ENCODE data around the gene HSD11B2. TPM values are rescaled to one million over a fixed set of nuclear protein-coding genes. Genes with fewer than 3 reads are reported as not detected.

The HSD11B2 gene
- polyA plus RNA-seq, 1 donor from 2014 or later, result not detected

DNA sequence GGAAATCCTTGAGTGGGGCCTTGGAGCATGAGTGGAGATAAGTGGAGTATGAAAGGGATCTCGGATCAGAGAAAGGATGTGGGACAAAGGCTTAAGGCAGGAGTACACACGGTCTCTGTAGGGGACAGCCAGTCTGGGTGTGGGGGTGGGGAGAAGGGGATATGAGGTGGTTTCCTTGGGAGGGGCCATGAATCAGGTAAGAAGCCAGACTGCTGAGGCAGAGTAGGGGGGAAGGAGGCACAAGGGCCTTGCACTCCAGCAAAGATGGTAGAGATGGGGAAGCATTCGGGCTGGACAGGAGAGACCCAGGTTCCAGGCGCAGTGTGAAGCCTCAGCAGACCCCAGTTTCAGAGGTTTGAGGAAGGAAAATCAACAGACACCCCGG, 1.6 kb downstream of the HSD11B2 start:
- Mint-ChIP-seq H3K4me1 (peaks cover 0 to 21% (median 13%) of the 10 kb centered on the region in 3 donors), H3K27me3 (peaks cover 23% of the 10 kb centered on the region), H3K27ac (no peak overlapping the region), H3K9me3 (no peaks in the 10 kb centered on the region), H3K4me3 (peak overlapping the region in 3 of 4 donors; percentile 29 to 63 (median 53)), H3K36me3 (peaks cover 2% of the 10 kb centered on the region)

DNA sequence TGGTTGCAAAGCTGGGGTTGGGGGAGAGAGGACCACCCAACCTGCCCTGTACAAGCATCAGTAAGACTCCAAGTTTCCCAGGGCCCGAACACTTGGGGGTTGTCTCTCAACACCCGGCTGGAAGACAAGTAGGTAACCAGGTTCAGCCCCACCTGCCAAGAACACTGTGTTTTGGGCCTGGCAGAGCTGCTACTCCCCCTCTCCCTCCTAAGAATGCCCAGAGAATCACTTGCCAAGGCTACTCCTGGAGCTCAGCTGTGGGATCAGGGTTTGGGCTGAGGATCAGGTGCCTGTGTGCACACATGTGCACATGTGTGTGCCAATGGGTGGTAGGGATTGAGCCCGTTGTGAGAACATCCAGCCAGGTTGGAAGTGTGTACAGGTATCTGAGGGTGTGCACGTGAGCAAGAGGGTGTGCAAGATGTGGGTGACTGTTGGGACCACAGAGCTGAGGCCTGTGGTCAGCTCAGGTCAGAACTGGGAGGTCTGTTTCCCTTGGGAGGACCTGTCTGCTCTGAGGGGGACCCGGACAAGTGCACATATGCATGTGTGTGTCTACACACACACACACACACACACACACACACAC, 2.3 kb downstream of the HSD11B2 start:
- peaks cover 0 to 24% (median 13%) of the 10 kb centered on the region in 3 donors for H3K4me1 Mint-ChIP-seq
- H3K4me3 Mint-ChIP-seq, result peak overlapping the region in 1 of 4 donors; percentile 66
- peaks cover 2% of the 10 kb centered on the region for H3K36me3 Mint-ChIP-seq
- no peaks in the 10 kb centered on the region for H3K9me3 Mint-ChIP-seq
- H3K27me3 Mint-ChIP-seq, result peaks cover 23% of the 10 kb centered on the region
- H3K27ac Mint-ChIP-seq, result no peak overlapping the region

DNA sequence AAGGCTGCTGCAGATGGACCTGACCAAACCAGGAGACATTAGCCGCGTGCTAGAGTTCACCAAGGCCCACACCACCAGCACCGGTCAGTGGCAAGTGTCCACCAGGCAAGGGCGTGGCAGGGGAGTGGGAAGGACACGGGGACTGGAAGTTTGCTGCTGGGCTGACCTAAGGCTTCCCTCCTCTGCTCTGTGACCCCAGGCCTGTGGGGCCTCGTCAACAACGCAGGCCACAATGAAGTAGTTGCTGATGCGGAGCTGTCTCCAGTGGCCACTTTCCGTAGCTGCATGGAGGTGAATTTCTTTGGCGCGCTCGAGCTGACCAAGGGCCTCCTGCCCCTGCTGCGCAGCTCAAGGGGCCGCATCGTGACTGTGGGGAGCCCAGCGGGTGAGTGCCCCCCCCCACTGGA, 4.8 kb downstream of the HSD11B2 start:
- Mint-ChIP-seq H3K9me3 (no peaks in the 10 kb centered on the region), H3K4me3 (no peak overlapping the region), H3K27me3 (peaks cover 11% of the 10 kb centered on the region), H3K4me1 (peaks cover 0 to 27% (median 12%) of the 10 kb centered on the region in 3 donors), H3K36me3 (peaks cover 3% of the 10 kb centered on the region), H3K27ac (peak overlapping the region in 1 of 3 donors; percentile 35)

DNA sequence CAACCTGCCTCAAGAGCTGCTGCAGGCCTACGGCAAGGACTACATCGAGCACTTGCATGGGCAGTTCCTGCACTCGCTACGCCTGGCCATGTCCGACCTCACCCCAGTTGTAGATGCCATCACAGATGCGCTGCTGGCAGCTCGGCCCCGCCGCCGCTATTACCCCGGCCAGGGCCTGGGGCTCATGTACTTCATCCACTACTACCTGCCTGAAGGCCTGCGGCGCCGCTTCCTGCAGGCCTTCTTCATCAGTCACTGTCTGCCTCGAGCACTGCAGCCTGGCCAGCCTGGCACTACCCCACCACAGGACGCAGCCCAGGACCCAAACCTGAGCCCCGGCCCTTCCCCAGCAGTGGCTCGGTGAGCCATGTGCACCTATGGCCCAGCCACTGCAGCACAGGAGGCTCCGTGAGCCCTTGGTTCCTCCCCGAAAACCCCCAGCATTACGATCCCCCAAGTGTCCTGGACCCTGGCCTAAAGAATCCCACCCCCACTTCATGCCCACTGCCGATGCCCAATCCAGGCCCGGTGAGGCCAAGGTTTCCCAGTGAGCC, 5.8 kb downstream of the HSD11B2 start:
- peak overlapping the region in 1 of 4 donors; percentile 23 for H3K4me3 Mint-ChIP-seq
- no peaks in the 10 kb centered on the region for H3K9me3 Mint-ChIP-seq
- H3K27ac Mint-ChIP-seq, result peak overlapping the region in 2 of 3 donors; percentile 67 to 91

DNA sequence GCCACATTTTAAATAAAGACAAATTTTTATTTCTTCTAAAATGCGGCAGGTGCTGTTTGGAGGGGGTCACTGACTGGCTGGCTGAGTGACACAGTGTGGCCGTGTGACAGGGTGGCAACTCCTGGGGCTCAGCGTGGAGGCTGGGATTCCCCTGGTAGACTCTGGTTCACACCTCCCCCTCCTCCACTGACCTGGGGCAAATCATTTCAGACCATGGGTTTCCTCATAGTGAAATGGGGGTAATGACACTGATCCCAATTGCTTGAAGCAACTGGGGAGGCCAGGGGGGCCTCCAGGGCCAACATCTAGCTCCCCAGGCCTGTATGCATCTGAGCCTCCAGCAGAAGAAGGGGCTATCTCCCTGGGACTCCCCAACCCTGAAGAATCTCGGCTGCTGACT, 6.6 kb downstream of the HSD11B2 start:
- H3K4me1 Mint-ChIP-seq, result peaks cover 0 to 22% (median 12%) of the 10 kb centered on the region in 3 donors
- no peaks in the 10 kb centered on the region for H3K9me3 Mint-ChIP-seq
- H3K27ac Mint-ChIP-seq, result peak overlapping the region; percentile 67 to 80 (median 67)
- peaks cover 3% of the 10 kb centered on the region for H3K36me3 Mint-ChIP-seq
- no peak overlapping the region for H3K4me3 Mint-ChIP-seq
- H3K27me3 Mint-ChIP-seq, result peaks cover 3% of the 10 kb centered on the region

More for the DNA sequence above, 5.8 kb downstream of the HSD11B2 start:
- H3K27me3 Mint-ChIP-seq, result peaks cover 8% of the 10 kb centered on the region
- H3K4me1 Mint-ChIP-seq, result peaks cover 0 to 25% (median 12%) of the 10 kb centered on the region in 3 donors
- H3K36me3 Mint-ChIP-seq, result peaks cover 3% of the 10 kb centered on the region

DNA sequence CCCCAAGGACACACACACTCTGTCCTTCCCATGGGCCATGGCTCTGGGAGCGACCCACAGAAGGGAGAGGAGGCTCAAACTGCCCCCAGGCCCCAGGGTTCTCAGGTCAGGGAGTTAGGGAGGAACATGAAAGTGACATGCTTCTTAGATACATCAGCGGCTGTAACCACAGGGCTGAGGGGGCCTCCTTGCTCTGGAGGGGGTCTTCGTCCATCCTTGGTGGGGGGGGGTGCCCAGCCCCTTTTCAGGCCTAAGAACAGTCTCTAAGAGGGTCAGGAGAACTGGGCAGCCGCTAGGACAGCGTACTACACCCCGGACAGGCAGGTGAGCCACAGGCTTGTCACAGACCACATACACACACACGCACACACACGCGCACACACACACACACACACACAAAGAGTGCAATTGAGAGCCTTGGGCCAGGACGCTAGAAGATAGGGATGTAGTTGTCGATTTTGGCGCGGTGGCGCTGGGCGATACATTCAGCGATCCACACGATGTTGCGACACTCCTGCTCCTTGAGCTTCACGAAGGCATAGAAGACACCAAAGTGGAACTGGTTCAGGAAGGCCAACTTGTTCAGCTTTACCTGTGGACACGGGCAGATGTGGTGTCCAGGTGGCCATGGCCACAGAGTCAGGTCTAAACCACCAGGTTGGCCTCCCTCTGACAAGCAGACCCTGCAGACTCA, 7.3 kb downstream of the HSD11B2 start:
- Mint-ChIP-seq H3K27ac (peak overlapping the region; percentile 67 to 83 (median 67)), H3K27me3 (no peaks in the 10 kb centered on the region), H3K4me3 (no peak overlapping the region), H3K4me1 (peaks cover 0 to 17% (median 11%) of the 10 kb centered on the region in 3 donors), H3K36me3 (peaks cover 3% of the 10 kb centered on the region), H3K9me3 (no peaks in the 10 kb centered on the region)

DNA sequence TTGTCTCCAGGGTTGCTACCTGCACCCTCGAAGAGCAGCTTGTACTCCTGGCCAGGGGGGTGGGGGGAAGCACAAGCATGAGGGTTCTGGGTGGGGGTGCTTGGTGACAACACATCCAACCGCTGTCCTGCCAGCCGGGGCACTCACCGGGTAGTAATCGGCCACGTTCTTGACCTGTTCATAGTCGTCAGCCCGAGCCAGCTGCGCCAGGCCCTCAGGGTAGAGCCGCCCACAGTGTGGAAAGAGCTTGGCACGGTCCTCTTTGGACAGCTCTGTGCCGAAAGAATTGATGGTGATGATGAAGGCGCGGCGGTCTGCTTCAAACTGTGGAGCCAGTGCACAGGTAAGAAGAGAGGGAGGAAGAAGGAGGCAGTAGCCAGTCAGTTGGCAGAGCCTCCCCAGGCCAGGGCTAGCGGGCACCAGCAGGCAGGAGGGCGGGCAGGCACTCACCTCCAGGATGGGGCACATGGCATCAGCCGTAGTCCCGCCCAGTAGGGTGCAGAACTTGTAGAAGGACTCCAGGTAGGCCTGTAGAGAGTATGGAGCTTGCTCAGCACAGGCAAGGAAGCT, 8.0 kb downstream of the HSD11B2 start:
- peak overlapping the region in 2 of 3 donors; percentile 60 to 83 for H3K27ac Mint-ChIP-seq
- H3K4me1 Mint-ChIP-seq, result peaks cover 0 to 15% (median 9%) of the 10 kb centered on the region in 3 donors
- no peaks in the 10 kb centered on the region for H3K9me3 Mint-ChIP-seq
- H3K27me3 Mint-ChIP-seq, result no peaks in the 10 kb centered on the region
- H3K4me3 Mint-ChIP-seq, result no peak overlapping the region
- peaks cover 3% of the 10 kb centered on the region for H3K36me3 Mint-ChIP-seq

DNA sequence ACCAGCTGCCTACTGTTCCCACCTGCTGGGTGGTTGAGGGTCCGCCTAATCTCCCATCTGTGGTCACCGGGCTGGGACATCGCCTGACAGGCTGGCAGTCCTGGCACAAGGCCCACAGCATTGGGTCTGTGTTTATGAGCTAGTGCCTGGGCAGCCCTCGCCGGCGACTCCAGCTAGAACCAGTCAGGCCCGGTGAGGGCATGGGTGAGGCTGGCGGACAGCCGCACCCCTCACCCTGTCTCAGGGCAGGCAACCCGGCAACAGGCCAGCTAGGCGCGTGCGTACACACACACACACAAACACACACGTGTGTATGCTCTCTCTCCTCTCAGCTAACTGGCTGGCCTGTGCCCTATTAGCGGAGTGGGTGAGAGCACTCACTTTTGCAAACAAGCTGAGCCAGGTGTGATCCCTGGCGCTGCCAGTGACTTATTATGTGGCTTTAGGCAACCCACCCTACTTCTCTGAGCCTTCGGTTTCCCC, 10.4 kb downstream of the HSD11B2 start:
- no peaks in the 10 kb centered on the region for H3K9me3 Mint-ChIP-seq
- H3K36me3 Mint-ChIP-seq, result peaks cover 3% of the 10 kb centered on the region
- H3K27me3 Mint-ChIP-seq, result no peaks in the 10 kb centered on the region
- no peak overlapping the region for H3K27ac Mint-ChIP-seq
- H3K4me1 Mint-ChIP-seq, result peaks cover 0 to 8% (median 4%) of the 10 kb centered on the region in 3 donors
- H3K4me3 Mint-ChIP-seq, result no peak overlapping the region

DNA sequence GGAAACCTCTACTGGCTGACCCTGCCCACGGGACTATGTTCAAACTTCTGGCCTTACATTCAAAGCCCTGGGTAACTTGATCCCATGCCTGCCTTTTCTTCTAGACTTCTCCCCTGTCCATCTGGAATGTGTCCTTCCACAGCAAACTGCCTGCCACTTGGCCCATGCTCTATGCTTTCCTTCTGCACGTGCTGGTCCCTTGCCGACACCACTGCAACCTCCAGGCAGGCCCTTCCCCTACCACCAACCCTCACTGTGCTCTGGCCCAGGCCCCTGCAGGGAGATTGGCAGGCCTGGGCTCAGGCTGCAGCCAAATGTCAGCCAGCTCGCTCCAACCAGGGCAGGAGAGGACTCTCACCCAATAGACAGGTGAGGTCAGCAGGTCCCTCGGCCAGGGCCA, 11.0 kb downstream of the HSD11B2 start:
- Mint-ChIP-seq H3K36me3 (peaks cover 3% of the 10 kb centered on the region), H3K4me3 (no peak overlapping the region), H3K27me3 (no peaks in the 10 kb centered on the region), H3K27ac (peak overlapping the region in 1 of 3 donors; percentile 87), H3K4me1 (peaks cover 0 to 8% (median 4%) of the 10 kb centered on the region in 3 donors), H3K9me3 (no peaks in the 10 kb centered on the region)

DNA sequence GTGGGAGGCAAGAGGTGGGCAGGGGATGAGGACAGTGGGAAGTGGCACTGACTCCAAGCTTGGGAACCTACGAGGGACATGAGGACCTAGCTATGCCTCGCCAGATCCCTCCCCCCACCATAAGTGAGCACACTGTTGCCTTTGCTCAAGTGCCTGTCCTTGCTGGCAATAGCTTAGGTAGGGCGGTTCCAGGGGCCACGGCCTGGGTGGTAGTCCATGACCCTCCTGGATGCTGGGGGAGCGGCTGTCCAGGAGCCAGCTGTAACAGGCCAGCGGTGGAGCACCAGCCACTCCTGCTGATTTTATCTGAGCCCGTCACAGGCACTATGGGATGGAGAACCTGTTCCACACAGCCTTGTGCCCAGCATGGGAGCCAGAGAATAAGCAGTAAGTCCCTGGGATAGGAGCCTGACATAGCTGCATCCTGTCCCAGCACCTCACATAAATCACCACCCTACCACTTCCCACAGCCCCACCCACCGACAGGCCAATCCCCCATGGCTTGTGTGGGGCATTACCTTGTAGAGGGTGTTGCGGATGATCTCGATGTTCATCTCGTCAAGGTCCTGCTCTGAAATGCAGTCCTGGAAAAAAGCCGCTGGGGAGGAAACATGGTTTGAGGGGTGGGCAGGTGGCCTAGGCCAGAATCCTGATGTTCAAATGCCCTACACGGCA, 11.8 kb downstream of the HSD11B2 start:
- H3K36me3 Mint-ChIP-seq, result peaks cover 1% of the 10 kb centered on the region
- peak overlapping the region in 1 of 3 donors; percentile 85 for H3K27ac Mint-ChIP-seq

DNA sequence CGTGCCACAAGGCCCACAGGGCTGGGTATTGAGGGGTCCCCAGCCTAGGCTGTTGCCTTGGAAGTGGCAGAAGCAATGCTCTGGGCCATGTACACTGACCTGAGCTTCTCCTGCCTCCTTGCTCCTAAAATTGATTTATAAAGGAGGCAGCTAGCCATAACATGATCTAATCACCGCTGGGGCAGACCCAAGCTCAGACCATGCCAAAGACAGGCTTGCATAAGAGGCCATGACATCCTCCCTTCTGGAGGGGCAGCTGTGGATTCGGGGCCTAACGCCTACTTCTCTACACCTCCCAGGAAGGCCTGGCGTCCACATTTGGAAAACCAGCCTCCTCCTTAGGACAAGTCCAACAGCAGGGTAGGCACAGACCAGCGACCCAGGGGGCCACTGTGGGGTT, 12.3 kb downstream of the HSD11B2 start:
- Mint-ChIP-seq H3K4me3 (no peak overlapping the region), H3K9me3 (no peaks in the 10 kb centered on the region), H3K27ac (peak overlapping the region in 1 of 3 donors; percentile 85), H3K4me1 (peaks cover 0 to 3% (median 2%) of the 10 kb centered on the region in 3 donors), H3K36me3 (peaks cover 1% of the 10 kb centered on the region), H3K27me3 (no peaks in the 10 kb centered on the region)

More for the DNA sequence above, 11.8 kb downstream of the HSD11B2 start:
- Mint-ChIP-seq H3K4me3 (no peak overlapping the region), H3K9me3 (no peaks in the 10 kb centered on the region), H3K27me3 (no peaks in the 10 kb centered on the region), H3K4me1 (peaks cover 0 to 6% (median 2%) of the 10 kb centered on the region in 3 donors)

DNA sequence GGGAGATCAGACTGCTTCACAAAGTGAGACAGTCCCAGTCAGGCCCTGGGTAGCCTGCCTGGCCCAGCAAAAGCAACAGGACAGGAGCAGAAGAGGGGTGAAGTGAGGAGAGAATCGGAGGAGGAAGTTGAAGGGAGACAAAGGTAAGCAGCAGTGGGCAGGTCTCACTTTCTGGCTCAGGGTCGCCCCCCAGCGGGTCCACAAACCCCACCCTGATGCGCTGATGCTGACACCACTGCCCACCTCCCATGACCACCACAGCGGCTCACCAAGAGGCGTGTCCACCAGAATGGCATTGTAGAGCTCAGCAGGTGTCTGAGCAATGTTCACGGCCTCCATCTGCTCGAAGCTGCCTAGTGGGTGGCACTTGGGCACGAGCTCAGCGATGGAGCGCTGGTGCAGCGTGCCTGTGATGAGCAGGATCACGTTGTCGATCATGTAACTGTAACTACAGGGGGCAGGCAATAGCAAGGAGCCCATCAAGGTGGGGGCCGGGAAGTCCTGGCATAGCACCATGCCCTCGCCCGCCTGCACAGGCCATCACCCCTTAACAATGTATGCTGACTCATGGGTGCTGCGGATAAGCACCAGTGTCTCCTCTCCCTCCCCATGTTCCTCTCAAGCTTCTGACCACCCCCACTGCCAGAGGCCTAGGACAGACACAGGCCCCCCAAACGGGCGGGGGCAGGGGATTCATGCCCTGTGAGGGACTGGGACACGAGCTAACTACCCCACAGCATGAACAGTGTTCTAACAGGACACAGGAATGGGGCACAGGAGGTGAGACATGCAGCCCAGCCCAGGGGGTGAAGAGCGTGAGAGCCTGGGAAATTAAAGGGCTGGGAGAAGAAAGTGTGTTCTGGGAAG, 13.6 kb downstream of the HSD11B2 start:
- no peaks in the 10 kb centered on the region for H3K9me3 Mint-ChIP-seq
- H3K4me3 Mint-ChIP-seq, result no peak overlapping the region
- peaks cover 3% of the 10 kb centered on the region for H3K36me3 Mint-ChIP-seq
- H3K4me1 Mint-ChIP-seq, result no peaks in the 10 kb centered on the region
- no peak overlapping the region for H3K27ac Mint-ChIP-seq
- H3K27me3 Mint-ChIP-seq, result no peaks in the 10 kb centered on the region

DNA sequence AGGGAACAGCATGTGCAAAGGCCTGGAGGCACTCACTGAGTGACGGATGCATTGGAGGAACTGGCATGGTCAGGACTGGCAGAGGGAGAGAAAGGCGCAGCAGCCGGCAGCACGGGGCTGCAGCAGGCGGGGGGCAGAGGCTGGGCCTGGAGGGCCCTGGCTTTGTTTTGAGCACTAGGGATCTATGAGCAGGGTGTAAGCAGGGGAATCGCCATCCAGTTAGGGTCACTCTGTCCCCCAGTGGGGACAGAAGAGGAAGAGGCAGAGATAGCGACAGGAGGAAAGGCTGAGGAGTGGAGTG, 14.2 kb downstream of the HSD11B2 start:
- Mint-ChIP-seq H3K9me3 (no peaks in the 10 kb centered on the region), H3K4me3 (no peak overlapping the region), H3K27me3 (no peaks in the 10 kb centered on the region), H3K4me1 (no peaks in the 10 kb centered on the region), H3K36me3 (peaks cover 3% of the 10 kb centered on the region), H3K27ac (peak overlapping the region in 1 of 3 donors; percentile 12)

DNA sequence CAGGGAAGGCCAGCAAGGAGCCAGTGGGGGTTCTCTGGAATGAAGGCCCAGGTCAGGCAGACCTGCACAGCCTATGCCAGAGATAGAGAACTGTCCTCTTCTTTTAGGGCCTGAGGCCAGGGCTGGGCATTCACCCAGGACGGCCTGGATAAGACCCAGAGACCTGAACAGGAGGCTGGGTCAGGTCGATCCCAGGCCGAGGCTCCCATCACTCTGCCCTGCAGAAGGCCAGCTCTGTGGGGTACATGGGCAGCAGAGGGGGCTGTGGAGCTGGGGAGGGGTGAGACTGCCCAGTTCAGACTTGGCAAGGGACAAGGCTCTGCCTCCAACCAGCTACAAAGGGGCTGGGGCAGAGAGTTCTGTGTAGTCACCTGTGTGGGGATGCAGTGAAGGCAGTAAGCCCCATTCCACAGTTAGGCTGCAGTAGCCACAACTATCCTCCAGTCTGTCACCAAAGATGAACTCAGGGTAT, 14.6 kb downstream of the HSD11B2 start:
- Mint-ChIP-seq H3K27ac (peak overlapping the region in 2 of 3 donors; percentile 12 to 39), H3K4me3 (no peak overlapping the region), H3K4me1 (peaks cover 0 to 2% (median 0%) of the 10 kb centered on the region in 3 donors), H3K36me3 (peaks cover 3% of the 10 kb centered on the region), H3K27me3 (no peaks in the 10 kb centered on the region), H3K9me3 (no peaks in the 10 kb centered on the region)

Data from IgD-negative memory B cell (primary cell).